AG09309 (cell line): ENCODE measurements around the gene DNASE1L2.
"Not testable (repeated sequence)": the region's sequence is repeated elsewhere in the genome, so short reads cannot be mapped to it uniquely, and the experiment has no call there.

Experiments used
- DNase-seq: peaks from one replicate; pipeline ENCODE4 v3.0.0-alpha.2; 2010; ENCODE audit warnings: low read depth
- H3K4me3 ChIP-seq: 2 replicates; pipeline ENCODE4 v1.5.1; 2011; ENCODE audit warnings: mild to moderate bottlenecking, low read depth, low read length, moderate library complexity; ENCODE audit not compliant: control insufficient read depth
- CTCF ChIP-seq: IDR thresholded peaks from 2 replicates; pipeline ENCODE4 v1.5.1; 2011; ENCODE audit warnings: mild to moderate bottlenecking, low read depth, low read length, inconsistent platforms; ENCODE audit not compliant: insufficient read depth, control insufficient read depth; ENCODE audit errors: missing control alignments

DNASE1L2 gene

GRCh38 chr16:2235234-2235651 is 1.0 kb upstream of the DNASE1L2 start:
- no peak for TF ChIP-seq CTCF
- H3K4me3 ChIP-seq: no peak overlapping the region
- DNase-seq: no peak

- DNase-seq: no peak
- H3K4me3 ChIP-seq: no peak overlapping the region
- TF ChIP-seq CTCF: no peak
Observed at GRCh38 chr16:2235695-2236336, 428 bp upstream of the DNASE1L2 start.

- TF ChIP-seq CTCF: no peak
- DNase-seq: no peak
- H3K4me3 ChIP-seq: peak overlapping the region; percentile 10
Observed at GRCh38 chr16:2237102-2237482, 848 bp downstream of the DNASE1L2 start.

GRCh38 chr16:2237493-2238149 is 1.4 kb downstream of the DNASE1L2 start:
- no peak for DNase-seq
- no peak for TF ChIP-seq CTCF
- no peak overlapping the region for H3K4me3 ChIP-seq

GRCh38 chr16:2238150-2238837 is 2.0 kb downstream of the DNASE1L2 start:
- no peak for DNase-seq
- no peak for TF ChIP-seq CTCF
- no peak overlapping the region for H3K4me3 ChIP-seq

GRCh38 chr16:2238838-2239675 is 2.8 kb downstream of the DNASE1L2 start:
- no peak for DNase-seq
- TF ChIP-seq CTCF: no peak
- H3K4me3 ChIP-seq: no peak overlapping the region

- not testable (repeated sequence) for DNase-seq, H3K4me3 ChIP-seq
Observed at GRCh38 chr16:2240331-2240730, 4.1 kb downstream of the DNASE1L2 start.
